Measurements from ENCODE around the gene ETV3L. TPM values are rescaled to one million over a fixed set of nuclear protein-coding genes. Genes with fewer than 3 reads are reported as not detected.

The ETV3L gene
- total and polyA plus RNA-seq, 2 donors (not counting 1 experiment from before 2014, with no cell fraction given) = not detected

DNA sequence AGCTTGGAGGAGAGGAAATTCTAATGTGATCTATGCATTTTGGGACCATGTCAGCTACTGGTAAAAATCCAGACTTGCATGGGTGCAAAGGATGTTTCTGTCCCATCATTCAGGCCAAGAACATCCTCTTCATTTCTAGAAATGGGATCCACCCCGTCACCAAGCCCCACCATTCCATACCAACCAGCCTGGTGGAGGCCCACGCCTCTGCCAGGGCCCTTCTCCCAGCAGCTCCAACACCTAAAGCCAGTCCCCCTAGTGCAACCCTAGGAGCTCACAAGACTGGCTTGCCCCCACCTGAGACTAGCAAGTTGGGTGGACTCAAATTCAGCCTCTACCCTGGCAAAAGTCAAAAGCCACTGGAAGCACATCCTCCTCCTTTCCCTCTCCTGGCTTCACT is 55.9 kb downstream of the ETV3L start:
- Histone ChIP-seq H3K4me1 (ENCODE audit: control insufficient read depth, extremely low read depth, insufficient read depth, low read length) (peaks cover 4% of the 10 kb centered on the region), H3K9me3 (ENCODE audit: control insufficient read depth, insufficient read depth, low read depth, low read length) (no peaks in the 10 kb centered on the region), H3K9ac (ENCODE audit: insufficient read depth, low read length) (no peak overlapping the region), H3K36me3 (ENCODE audit: control insufficient read depth, insufficient read depth, low read length) (no peaks in the 10 kb centered on the region), H3K4me2 (ENCODE audit: extremely low read depth, insufficient read depth, low read length) (peak overlapping the region; percentile 67), H4K20me1 (ENCODE audit: control insufficient read depth, extremely low read depth, insufficient read depth, low read length) (no peaks in the 10 kb centered on the region), H3K79me2 (ENCODE audit: control insufficient read depth, insufficient read depth, low read length) (peaks cover 39% of the 10 kb centered on the region), H3K4me3 (replicated peaks in 1 of 4; ENCODE audit: control extremely low read depth in 1 of 4, insufficient read depth in 1 of 4, low read depth in 3 of 4, low read length in 4 of 4) (peak overlapping the region; percentile 51 to 95 (median 75)), H2AFZ (ENCODE audit: low read length) (no peak overlapping the region), H3K27me3 (ENCODE audit: control insufficient read depth, insufficient read depth, low read length) (no peaks in the 10 kb centered on the region), H3K27ac (ENCODE audit: insufficient read depth, low read length) (no peak overlapping the region)
- no peak for DNase-seq (ENCODE audit: low read depth in 2 of 2)
- TF ChIP-seq, protein P1, sequence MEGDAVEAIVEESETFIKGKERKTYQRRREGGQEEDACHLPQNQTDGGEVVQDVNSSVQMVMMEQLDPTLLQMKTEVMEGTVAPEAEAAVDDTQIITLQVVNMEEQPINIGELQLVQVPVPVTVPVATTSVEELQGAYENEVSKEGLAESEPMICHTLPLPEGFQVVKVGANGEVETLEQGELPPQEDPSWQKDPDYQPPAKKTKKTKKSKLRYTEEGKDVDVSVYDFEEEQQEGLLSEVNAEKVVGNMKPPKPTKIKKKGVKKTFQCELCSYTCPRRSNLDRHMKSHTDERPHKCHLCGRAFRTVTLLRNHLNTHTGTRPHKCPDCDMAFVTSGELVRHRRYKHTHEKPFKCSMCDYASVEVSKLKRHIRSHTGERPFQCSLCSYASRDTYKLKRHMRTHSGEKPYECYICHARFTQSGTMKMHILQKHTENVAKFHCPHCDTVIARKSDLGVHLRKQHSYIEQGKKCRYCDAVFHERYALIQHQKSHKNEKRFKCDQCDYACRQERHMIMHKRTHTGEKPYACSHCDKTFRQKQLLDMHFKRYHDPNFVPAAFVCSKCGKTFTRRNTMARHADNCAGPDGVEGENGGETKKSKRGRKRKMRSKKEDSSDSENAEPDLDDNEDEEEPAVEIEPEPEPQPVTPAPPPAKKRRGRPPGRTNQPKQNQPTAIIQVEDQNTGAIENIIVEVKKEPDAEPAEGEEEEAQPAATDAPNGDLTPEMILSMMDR (conservative IDR thresholded peaks at IDR 0.05 in 1 of 2, IDR thresholded peaks at IDR 0.05 in 1 of 2; ENCODE audit: low read depth in 1 of 2, low read length in 2 of 2) = no peak
- no peak for TF ChIP-seq EZH2 (IDR thresholded peaks at IDR 0.05; ENCODE audit: low read length, missing control alignments)

DNA sequence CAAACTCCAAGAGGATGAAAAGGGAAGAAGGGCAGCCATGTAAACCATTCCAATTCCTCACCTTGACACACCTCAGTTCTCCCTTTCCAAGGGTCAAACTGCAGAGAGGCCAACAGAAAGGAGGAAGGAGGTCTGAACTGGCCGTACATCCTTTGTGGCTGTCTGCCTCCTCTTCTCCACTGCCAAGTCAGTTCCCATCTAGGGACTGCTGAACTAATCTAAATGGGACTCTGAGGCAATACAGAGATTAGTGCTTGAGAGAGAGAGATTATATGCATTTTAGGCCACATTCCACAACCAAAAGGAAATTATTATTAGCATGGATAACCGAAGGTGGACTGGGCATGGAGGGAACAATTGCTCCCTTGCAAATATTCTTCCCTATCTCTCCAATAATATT is 56.8 kb downstream of the ETV3L start:
- DNase-seq (ENCODE audit: low read depth in 2 of 2) = no peak
- H3K9me3 ChIP-seq (ENCODE audit: control insufficient read depth, insufficient read depth, low read depth, low read length) = no peaks in the 10 kb centered on the region
- H3K4me3 ChIP-seq (replicated peaks in 1 of 4; ENCODE audit: control extremely low read depth in 1 of 4, insufficient read depth in 1 of 4, low read depth in 3 of 4, low read length in 4 of 4) = peak overlapping the region in 3 of 4 experiments; percentile 17 to 95 (median 76)
- H3K4me1 ChIP-seq (ENCODE audit: control insufficient read depth, extremely low read depth, insufficient read depth, low read length) = peaks cover 4% of the 10 kb centered on the region
- no peak for TF ChIP-seq EZH2 (IDR thresholded peaks at IDR 0.05; ENCODE audit: low read length, missing control alignments)
- TF ChIP-seq, protein P1 (conservative IDR thresholded peaks at IDR 0.05 in 1 of 2, IDR thresholded peaks at IDR 0.05 in 1 of 2; ENCODE audit: low read depth in 1 of 2, low read length in 2 of 2) = no peak
- H3K27me3 ChIP-seq (ENCODE audit: control insufficient read depth, insufficient read depth, low read length) = no peaks in the 10 kb centered on the region
- H3K27ac ChIP-seq (ENCODE audit: insufficient read depth, low read length) = no peak overlapping the region
- no peaks in the 10 kb centered on the region for H3K36me3 ChIP-seq (ENCODE audit: control insufficient read depth, insufficient read depth, low read length)
- no peaks in the 10 kb centered on the region for H4K20me1 ChIP-seq (ENCODE audit: control insufficient read depth, extremely low read depth, insufficient read depth, low read length)
- H3K79me2 ChIP-seq (ENCODE audit: control insufficient read depth, insufficient read depth, low read length) = peaks cover 44% of the 10 kb centered on the region
- H3K4me2 ChIP-seq (ENCODE audit: extremely low read depth, insufficient read depth, low read length) = peak overlapping the region; percentile 67
- H2AFZ ChIP-seq (ENCODE audit: low read length) = no peak overlapping the region
- H3K9ac ChIP-seq (ENCODE audit: insufficient read depth, low read length) = no peak overlapping the region

Other genes starting within 250 kb of the ETV3L start
- not detected in 2 replicates for gene INSRR, start 240.7 kb downstream of the ETV3L start, total RNA-seq
- gene INSRR, start 240.7 kb downstream of the ETV3L start, polyA plus RNA-seq = not detected in 2 replicates
- not detected in 2 replicates for gene NTRK1, start 238.9 kb downstream of the ETV3L start, total RNA-seq
- gene NTRK1, start 238.9 kb downstream of the ETV3L start, polyA plus RNA-seq = not detected in 2 replicates
- gene PEAR1, start 206.1 kb downstream of the ETV3L start, total RNA-seq = 2.3 and 2.6 TPM in 2 replicates
- 13.5 and 41.5 TPM in 2 replicates for gene PEAR1, start 206.1 kb downstream of the ETV3L start, polyA plus RNA-seq
- gene LRRC71, start 179.2 kb downstream of the ETV3L start, total RNA-seq = not detected in 2 replicates
- 0.16 and 1.8 TPM in 2 replicates for gene LRRC71, start 179.2 kb downstream of the ETV3L start, polyA plus RNA-seq
- 28.0 and 29.1 TPM in 2 replicates for gene ARHGEF11, start 54.1 kb downstream of the ETV3L start, total RNA-seq
- 12.8 and 19.5 TPM in 2 replicates for gene ARHGEF11, start 54.1 kb downstream of the ETV3L start, polyA plus RNA-seq
- 11.3 and 11.4 TPM in 2 replicates for gene ETV3, start 38.6 kb upstream of the ETV3L start, total RNA-seq
- gene ETV3, start 38.6 kb upstream of the ETV3L start, polyA plus RNA-seq = 8.9 and 9.9 TPM in 2 replicates